ENCODE results near the gene MEPCE. TPM values are rescaled to one million over a fixed set of nuclear protein-coding genes. Genes with fewer than 3 reads are reported as not detected.

The MEPCE gene
- total RNA-seq, 2 donors from 2014 or later = 20.9 to 23.9 TPM

- ATAC-seq = no peak
Observed at GRCh38 chr7:100476101-100476780, 46.6 kb downstream of the MEPCE start.

GRCh38 chr7:100476903-100477870 is 47.6 kb downstream of the MEPCE start:
- intact Hi-C loops (cut with DNase I) = loop anchor here in 1 of 2 donors (5.0 kb wide), 2 partner anchors 70 to 215 kb away; partner anchors contain the start of gene GIGYF1
- ATAC-seq (no peak), DNase-seq (no peak)

More at GRCh38 chr7:100476101-100476780, 46.6 kb downstream of the MEPCE start:
- no peak for DNase-seq
- intact Hi-C loops (cut with DNase I) = loop anchor here in 1 of 2 donors (5.0 kb wide), 2 partner anchors 71 to 216 kb away; partner anchors contain the start of gene GIGYF1

- intact Hi-C loops (cut with DNase I) = loop anchor here in 1 of 2 donors (5.0 kb wide), 2 partner anchors 69 to 214 kb away; partner anchors contain the start of gene GIGYF1
- DNase-seq (no peak), ATAC-seq (no peak)
Observed at GRCh38 chr7:100477871-100478267, 48.2 kb downstream of the MEPCE start.

- peak; percentile 87 to 93 for ATAC-seq
Observed at GRCh38 chr7:100478958-100479660, 49.5 kb downstream of the MEPCE start, which contains the start of gene TSC22D4. Gene TSC22D4, minus strand, starts transcription at chr7:100479214. Its CDS starts 1,176 bp downstream, at chr7:100478038.

GRCh38 chr7:100481466-100481865 is 51.8 kb downstream of the MEPCE start:
- no peak for ATAC-seq
- intact Hi-C loops (cut with DNase I) = no loop called here
- DNase-seq = no peak

More at GRCh38 chr7:100478958-100479660, 49.5 kb downstream of the MEPCE start, which contains the start of gene TSC22D4:
- peak; percentile 91 for DNase-seq
- intact Hi-C loops (cut with DNase I) = loop anchor here in 1 of 2 donors (5.0 kb wide), 2 partner anchors 68 to 213 kb away; partner anchors contain the start of gene GIGYF1

DNA sequence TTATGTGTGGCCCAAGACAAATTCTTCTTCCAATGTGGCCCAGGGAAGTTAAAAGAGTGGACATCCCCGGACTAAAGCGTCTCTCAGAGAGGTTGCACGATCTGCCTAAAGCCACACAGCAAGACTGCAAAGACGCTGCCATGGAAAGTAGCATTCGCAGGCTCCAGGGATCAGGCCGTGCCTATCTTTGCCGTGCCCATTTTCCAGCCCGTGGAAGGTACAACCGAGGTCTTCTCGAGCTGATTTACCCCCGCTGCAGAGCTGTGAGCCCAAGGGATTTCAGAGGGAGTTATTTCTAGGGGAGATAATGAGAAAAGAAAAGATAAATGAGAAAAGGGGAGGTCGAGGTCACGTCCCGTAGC is 53.1 kb downstream of the MEPCE start:
- no peak for ATAC-seq
- intact Hi-C loops (cut with DNase I) = no loop called here
- DNase-seq = no peak

GRCh38 chr7:100483090-100483721 is 53.6 kb downstream of the MEPCE start:
- ATAC-seq (peak; percentile 51 to 60), DNase-seq (peak; percentile 74)
- intact Hi-C loops (cut with DNase I) = no loop called here

Other genes with a start within 250 kb of the MEPCE start
- under 1 TPM in 1 of 2 donors, not detected in 1; 0.94 TPM for gene PVRIG, start 209.9 kb upstream of the MEPCE start, total RNA-seq
- gene SPDYE3, start 122.1 kb upstream of the MEPCE start, total RNA-seq = not detected
- gene PILRB, start 71.7 kb upstream of the MEPCE start, total RNA-seq = 10 to 100 TPM; 11.6 to 12.5 TPM
- gene PILRA, start 56.3 kb upstream of the MEPCE start, total RNA-seq = 1 to 10 TPM; 3.7 to 6.5 TPM
- 1 to 10 TPM; 3.6 to 4.9 TPM for gene ZCWPW1, start 1.1 kb upstream of the MEPCE start, total RNA-seq
- gene PPP1R35, start 6.7 kb downstream of the MEPCE start, total RNA-seq = 10 to 100 TPM; 15.5 to 19.8 TPM
- gene SPACDR, start 34.4 kb downstream of the MEPCE start, total RNA-seq = under 1 TPM; 0.38 to 0.73 TPM
- gene TSC22D4, start 49.4 kb downstream of the MEPCE start, total RNA-seq = 10 to 100 TPM; 31.3 to 36.2 TPM
- gene NYAP1, start 54.1 kb downstream of the MEPCE start, total RNA-seq = under 1 TPM; 0.59 to 0.97 TPM
- 10 to 100 TPM; 21.0 to 24.3 TPM for gene AGFG2, start 109.4 kb downstream of the MEPCE start, total RNA-seq
- 1 to 10 TPM in 1 of 2 donors, under 1 TPM in 1; 0.58 to 1.5 TPM for gene SAP25, start 144.1 kb downstream of the MEPCE start, total RNA-seq
- gene LRCH4, start 156.3 kb downstream of the MEPCE start, total RNA-seq = 10 to 100 TPM; 28.2 to 32.6 TPM
- under 1 TPM; 0.31 to 0.62 TPM for gene FBXO24, start 156.5 kb downstream of the MEPCE start, total RNA-seq
- 10 to 100 TPM; 51.8 to 96.5 TPM for gene PCOLCE, start 172.5 kb downstream of the MEPCE start, total RNA-seq
- gene MOSPD3, start 182.7 kb downstream of the MEPCE start, total RNA-seq = 10 to 100 TPM; 11.0 to 13.3 TPM
- under 1 TPM; 0.29 to 0.79 TPM for gene TFR2, start 211.7 kb downstream of the MEPCE start, total RNA-seq
- gene ACTL6B, start 226.6 kb downstream of the MEPCE start, total RNA-seq = not detected
- 100 to 1,000 TPM; 125 to 153 TPM for gene GNB2, start 243.9 kb downstream of the MEPCE start, total RNA-seq